Activated CD8-positive, alpha-beta memory T cell treated with anti-CD3 and anti-CD28 coated beads, Interleukin-2, amount 50 U/mL, for 1 hour (primary cell): ENCODE measurements around the gene AMMECR1.
"Not testable (repeated sequence)": the region's sequence is repeated elsewhere in the genome, so short reads cannot be mapped to it uniquely, and the experiment has no call there.

Experiments used
- DNase-seq: peaks from one replicate; pipeline ENCODE4 v3.0.0-alpha.2; 2020; ENCODE audit errors: extremely low read depth

AMMECR1 gene

DNA sequence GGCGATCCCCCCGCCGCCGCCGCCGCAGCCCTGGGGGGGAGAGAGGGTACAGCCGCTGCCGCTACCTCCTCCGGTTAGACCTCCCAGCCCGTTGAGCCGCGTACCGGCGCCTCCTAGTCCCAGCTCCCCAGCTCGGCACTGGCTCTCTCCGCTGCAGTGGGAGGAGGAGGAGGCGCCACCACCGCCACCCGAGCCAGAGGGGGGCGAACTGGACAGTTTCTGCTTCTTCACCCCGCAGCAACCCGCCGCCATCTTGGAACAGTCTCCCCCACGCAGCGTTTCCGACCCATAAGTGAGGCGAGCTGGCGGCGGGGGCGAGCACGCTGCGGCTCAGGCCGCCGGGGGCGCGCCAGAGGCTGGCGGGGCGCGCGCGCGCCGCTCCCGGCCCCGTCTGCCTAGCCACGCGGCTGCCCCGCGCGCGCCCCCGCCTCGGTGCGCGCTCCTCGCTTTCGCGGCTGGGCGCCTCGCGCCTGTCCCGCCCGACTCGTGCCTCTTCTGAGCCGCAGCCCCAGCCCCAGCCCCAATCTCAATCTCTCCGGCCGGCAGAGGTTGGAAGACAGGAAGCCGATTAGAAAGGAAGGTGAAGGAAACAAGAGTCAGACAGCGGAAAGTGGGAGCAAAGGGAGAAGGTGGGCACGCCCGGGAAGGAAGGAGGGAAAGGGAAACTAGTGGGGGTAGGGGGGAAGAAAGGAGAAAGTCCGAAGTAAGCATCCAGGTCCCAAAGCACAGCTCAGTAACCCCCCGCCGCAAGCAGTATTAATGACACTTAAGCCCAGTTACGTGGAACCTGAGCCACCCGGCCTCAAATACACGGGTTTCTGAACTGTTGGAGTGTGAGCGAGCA lies at the start of gene AMMECR1:
TSS of gene AMMECR1 (minus strand) at position 266 of the 844 bp plus-strand sequence. CDS start at position 252, 14 bp downstream.
- peak; percentile 61 for DNase-seq

DNA sequence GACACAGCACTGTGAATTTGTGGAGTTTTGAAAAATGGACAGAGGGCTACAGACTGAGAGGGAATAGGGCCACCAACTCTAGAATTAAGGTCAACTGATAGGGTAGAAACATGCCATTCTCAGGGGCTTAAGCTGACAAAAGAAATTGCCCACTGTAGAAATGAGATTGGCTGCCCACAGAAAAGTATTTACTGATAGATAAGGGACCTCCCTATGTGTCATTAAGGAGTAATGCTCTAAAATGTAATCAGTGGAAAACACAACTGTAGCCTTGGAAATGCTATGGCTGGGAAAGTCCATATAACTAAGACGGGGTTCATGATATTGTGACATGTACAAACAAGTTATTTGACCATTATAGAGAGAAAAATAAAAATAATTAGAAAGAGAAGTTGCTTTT lies 45.4 kb upstream of the AMMECR1 start:
- no peak for DNase-seq

GRCh38 chrX:110359273-110359672 lies 41.4 kb upstream of the AMMECR1 start:
- DNase-seq, result no peak

- DNase-seq, result no peak
Measured at GRCh38 chrX:110358548-110358947, 40.7 kb upstream of the AMMECR1 start, which contains the start of gene RTL9. Gene RTL9, plus strand, starts transcription at chrX:110358848. Its CDS starts 91,770 bp downstream, at chrX:110450618.

GRCh38 chrX:110346681-110347080 lies 28.8 kb upstream of the AMMECR1 start:
- DNase-seq, result no peak

DNA sequence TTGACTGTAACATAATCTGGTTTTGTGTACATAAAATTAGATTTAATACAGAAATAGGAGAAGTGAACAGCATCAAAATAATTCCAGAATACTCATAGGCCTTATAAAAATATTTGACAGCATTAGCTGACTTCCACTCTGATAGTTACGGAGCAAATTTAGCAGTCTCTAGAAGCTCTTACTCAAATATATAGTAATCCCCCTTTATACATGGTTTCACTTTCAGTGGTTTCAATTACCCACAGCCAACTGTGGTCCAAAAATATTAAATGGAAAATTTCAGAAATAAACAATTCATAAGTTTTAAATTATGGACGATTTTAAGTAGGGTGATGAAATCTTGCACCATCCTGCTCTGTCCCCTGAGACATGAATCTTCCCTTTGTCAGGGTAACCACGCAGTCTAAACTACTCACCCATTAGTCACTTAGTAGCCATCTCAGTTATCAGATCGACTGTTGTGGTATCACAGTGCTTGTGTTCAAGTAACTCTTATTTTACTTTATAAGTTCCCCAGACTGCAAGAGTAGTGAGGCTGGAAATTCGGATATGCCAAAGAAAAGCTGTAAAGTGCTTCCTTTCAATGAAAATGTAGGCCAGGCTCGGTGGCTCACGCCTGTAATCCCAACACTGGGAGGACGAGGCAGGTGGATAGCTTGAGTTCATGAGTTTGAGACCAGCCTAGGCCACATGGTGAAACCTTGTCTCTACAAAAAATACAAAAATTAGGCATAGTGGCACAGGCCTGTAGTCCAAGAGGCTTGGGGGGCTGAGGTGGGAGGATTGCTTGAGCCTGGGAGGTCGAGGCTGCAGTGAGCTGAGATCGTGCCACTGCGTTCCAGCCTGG lies 23.5 kb upstream of the AMMECR1 start:
- no peak for DNase-seq

DNA sequence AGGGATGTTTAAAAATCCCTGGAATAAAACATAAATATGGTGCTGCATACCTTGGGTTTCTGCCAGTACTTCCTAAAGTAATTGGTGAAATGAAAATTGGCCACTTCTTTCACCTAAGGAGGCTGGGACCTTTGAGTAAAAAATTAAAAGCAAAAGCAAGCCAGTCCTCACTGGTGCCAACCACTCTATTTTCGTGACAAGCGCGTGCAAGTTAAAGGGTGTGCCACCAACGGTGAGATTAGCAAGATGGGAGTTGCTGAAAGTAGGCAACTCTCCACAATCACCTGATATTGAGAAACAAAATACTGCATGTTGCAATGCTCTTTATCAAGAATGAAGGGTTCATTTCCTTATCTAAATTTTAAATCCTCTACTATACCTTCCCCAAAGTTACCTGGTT lies 21.1 kb upstream of the AMMECR1 start:
- no peak for DNase-seq

- DNase-seq, result not testable (repeated sequence)
Measured at GRCh38 chrX:110333458-110333857, 15.6 kb upstream of the AMMECR1 start.

DNA sequence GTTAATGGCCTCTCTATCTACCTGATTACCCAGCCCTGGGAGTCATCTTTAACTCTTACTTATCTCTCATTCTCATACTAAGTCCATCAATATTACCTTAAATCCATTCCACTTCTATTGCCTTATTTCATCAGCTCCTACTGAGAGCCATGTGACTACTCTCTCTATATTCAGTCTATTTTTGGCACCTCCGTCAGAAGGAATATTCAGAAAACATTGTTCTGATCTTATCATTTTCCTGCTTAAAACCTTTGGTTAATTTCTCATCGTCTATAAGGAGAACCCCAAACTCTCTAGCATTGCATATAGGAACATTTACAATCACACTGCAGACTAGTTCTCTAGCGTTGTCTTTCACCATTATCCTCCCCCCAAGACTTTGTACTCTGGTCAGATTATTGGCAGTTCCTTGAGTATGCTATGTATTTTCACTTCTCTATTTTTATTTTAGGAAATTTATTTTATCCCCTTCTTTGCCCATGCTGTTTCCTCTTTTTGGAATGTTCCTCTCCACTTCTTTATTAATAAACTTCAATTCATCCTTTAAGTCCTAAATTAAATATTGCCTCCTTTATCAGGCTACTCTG lies 13.7 kb upstream of the AMMECR1 start:
- DNase-seq, result no peak

DNA sequence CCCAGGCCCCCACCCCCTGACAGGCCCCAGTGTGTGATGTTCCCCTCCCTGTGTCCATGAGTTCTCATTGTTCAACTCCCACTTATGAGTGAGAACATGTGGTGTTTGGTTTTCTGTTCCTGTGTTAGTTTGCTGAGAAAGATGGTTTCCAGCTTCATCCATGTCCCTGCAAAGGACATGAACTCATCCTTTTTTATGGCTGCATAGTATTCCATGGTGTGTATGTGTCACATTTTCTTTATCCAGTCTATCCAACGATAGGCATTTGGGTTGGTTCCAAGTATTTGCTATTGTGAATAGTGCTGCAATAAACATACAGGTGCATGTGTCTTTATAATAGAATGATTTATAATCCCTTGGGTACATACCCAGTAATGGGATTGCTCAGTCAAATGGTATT lies 10.7 kb upstream of the AMMECR1 start:
- not testable (repeated sequence) for DNase-seq

DNA sequence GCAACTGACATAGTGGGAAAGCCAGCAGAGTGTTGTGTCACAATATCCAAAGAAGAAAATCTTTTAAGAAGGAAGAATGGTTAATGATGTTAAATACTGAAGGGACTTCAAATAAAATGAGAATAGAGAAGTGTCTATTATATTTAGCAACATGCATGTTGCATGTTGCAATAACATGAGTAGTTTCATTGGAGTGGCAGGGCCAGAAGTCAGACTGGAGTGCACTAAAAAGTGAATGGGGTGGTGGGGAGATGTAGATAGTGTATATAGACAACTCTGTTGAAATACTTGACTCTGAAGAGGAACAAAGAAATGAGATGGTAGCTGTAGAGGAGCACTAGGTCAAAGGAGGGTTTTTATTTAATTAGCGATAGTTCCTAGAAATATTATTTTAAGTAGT lies 9.5 kb upstream of the AMMECR1 start:
- DNase-seq, result no peak

DNA sequence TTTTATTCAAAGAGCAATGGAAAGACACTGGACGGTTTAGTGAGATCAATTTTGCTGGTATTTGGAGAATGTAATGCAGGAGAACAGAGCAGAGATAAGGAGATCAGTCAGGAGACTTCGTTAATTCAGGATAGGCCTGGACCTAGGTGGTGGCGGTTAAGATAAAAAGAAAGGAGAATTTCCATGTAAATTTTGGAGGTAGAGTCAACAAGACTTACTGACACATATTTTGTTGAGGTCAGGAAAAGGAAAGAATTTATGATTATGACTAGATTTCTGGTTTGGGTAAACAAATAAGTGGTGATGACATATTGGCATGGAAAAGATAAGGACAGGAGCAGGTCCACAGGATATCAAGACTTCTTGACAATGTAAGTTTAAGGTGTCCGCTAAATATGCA lies 8.8 kb upstream of the AMMECR1 start:
- DNase-seq, result no peak

DNA sequence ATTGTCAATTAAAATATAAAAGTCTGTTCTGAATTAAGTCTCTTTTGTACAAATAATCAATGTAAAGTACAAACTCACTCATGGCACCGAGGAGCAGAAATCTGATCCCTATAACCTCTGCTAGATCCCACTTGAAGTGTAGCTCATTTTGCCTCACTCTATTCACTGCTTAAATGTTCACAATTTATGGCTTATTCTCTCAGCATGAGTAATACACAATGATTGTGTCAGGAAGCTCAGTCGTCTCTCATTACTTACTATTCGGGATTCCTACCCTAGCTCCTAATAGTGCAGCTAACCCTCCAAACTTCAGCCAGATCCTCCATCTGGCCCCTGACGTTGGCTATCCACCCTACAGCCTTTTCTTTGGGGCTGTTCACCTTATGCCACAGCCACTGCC lies 4.7 kb upstream of the AMMECR1 start:
- DNase-seq, result no peak

DNA sequence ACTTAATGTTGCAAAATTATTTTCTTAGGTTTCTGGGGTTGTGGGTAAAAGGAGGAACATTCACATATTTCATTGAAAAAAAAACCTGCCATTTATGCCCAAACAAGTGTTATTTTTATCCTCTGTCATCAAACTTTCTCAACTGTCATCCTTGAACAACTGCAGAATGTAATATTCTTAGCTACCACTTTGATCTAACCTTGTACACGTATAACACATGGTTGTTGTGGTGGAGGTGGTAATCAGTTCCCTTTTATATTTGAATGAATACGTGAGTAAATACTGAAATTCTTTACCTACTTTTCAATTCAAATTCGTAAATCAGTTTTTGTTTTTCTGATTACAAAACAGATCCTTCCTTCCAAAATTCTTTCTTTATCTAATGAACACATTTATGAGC lies 3.8 kb upstream of the AMMECR1 start:
- no peak for DNase-seq

GRCh38 chrX:110321081-110321480 lies 3.2 kb upstream of the AMMECR1 start:
- no peak for DNase-seq

- DNase-seq, result no peak
Measured at GRCh38 chrX:110320381-110320987, 2.6 kb upstream of the AMMECR1 start.

DNA sequence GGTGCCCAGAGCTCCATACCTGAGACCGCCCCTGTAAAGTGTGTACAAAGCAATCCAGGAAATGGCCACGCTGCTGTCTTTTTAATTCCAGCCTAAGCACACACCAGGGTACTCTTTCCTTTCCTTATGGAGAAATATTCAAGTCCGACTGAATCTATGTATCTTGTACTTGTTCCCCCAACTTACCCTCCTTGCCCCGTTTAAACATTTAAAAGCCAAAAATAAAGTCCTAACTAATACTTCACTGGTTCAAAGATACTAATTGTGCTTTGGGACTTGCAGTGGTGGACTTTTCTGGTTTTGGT lies 731 bp upstream of the AMMECR1 start:
- no peak for DNase-seq

- no peak for DNase-seq
Measured at GRCh38 chrX:110317061-110317819, 645 bp downstream of the AMMECR1 start.

DNA sequence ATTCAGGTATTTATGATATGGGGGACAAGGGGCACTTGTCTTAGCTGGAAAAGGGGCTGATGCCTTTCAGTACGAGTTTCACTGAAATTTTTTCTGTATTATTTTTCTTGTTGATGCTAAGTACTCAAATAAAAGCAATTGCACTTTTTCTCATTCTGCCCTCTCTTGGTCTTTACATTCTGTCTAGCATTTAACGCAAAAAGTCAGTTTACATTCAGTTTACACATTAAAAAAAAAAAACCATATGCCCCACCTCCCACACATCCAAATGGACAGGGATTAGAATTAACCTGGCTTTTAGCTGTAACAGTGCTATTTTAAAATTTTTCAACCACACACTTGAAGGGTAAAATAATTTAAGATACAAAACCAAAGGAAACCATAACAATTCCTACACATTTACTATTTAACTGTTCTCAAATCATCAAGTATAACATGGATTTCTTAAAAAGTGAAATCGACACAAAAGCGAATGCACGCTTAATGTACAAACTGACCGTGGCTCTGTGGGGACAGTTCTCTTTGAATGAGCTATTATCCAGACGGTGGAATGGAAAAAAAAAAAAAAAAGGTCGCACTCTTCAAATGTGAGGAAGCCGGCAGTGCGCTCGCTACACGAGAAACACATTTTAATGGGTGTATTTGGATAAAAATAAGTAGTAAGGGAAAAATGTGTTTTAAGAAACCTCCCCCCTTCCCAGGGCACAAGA lies 1.4 kb downstream of the AMMECR1 start:
- no peak for DNase-seq

DNA sequence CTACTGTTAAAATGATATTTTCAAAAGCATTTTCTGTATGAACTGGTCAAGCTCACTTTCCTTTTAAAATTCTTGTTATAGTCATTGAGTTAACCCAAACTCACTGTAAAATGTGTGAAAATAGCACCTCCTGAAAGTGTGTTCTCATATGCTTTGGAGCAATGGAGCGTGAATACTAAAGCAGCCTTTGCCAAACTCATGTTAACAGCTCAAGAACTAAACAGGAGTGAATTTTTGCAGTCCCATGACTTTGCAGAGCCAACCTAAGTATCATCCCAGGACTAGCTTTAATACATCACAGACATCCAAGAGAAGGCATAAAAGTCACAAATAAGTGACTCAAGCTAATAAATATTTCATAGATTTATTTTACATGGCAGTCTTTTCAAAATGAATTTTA lies 2.3 kb downstream of the AMMECR1 start:
- DNase-seq, result no peak
